Measurements from ENCODE around the gene UBC. TPM values are rescaled to one million over a fixed set of nuclear protein-coding genes. Genes with fewer than 3 reads are reported as not detected.

The UBC gene
- total RNA-seq, result 1,000 to 10,000 TPM; 1,187 to 1,359 TPM
- long read RNA-seq, transcript UBC-205 (1 exons, 3,745 nt), result minor isoform, 496 of 1,466 reads
- long read RNA-seq, transcript UBC-201 (2 exons, 2,688 nt), result major isoform, 945 of 1,466 reads
- long read RNA-seq, partial matches to known transcripts, result 3 of 1,466 reads
- long read RNA-seq, other reads (novel, unspliced or antisense), result 20 of 1,466 reads

- intact Hi-C loops (cut with DNase I, micrococcal nuclease), result no loop called here
- ATAC-seq (peak; percentile 38), DNase-seq (peak; percentile 90 to 94)
Observed at GRCh38 chr12:124914392-124915238, at the start of gene UBC. UBC (minus strand) TSS chr12:124914650; CDS start chr12:124913771, 879 bp downstream.

- ATAC-seq (no peak), DNase-seq (no peak)
- intact Hi-C loops (cut with DNase I, micrococcal nuclease), result no loop called here
Observed at GRCh38 chr12:124963211-124963610, 48.8 kb upstream of the UBC start.

GRCh38 chr12:124961055-124961454 is 46.6 kb upstream of the UBC start:
- no peak for ATAC-seq
- DNase-seq, result no peak
- intact Hi-C loops (cut with DNase I, micrococcal nuclease), result no loop called here

- DNase-seq (no peak), ATAC-seq (no peak)
- intact Hi-C loops (cut with DNase I, micrococcal nuclease), result no loop called here
Observed at GRCh38 chr12:124956571-124956970, 42.1 kb upstream of the UBC start.

- ATAC-seq (no peak), DNase-seq (no peak)
- intact Hi-C loops (cut with DNase I, micrococcal nuclease), result no loop called here
Observed at GRCh38 chr12:124954771-124955170, 40.3 kb upstream of the UBC start.

- intact Hi-C loops (cut with DNase I, micrococcal nuclease), result no loop called here
- ATAC-seq (no peak), DNase-seq (no peak)
Observed at GRCh38 chr12:124953689-124954405, 39.4 kb upstream of the UBC start.

GRCh38 chr12:124952801-124953200 is 38.4 kb upstream of the UBC start:
- DNase-seq (no peak), ATAC-seq (no peak)
- intact Hi-C loops (cut with DNase I, micrococcal nuclease), result no loop called here

GRCh38 chr12:124952295-124952694 is 37.8 kb upstream of the UBC start:
- no peak for ATAC-seq
- no peak for DNase-seq
- intact Hi-C loops (cut with DNase I, micrococcal nuclease), result no loop called here

GRCh38 chr12:124949779-124950728 is 35.6 kb upstream of the UBC start:
- intact Hi-C loops (cut with DNase I, micrococcal nuclease), result no loop called here
- ATAC-seq, result no peak
- no peak for DNase-seq

GRCh38 chr12:124949066-124949465 is 34.6 kb upstream of the UBC start:
- no peak for DNase-seq
- intact Hi-C loops (cut with DNase I, micrococcal nuclease), result no loop called here

GRCh38 chr12:124947561-124948398 is 33.3 kb upstream of the UBC start:
- intact Hi-C loops (cut with DNase I, micrococcal nuclease), result no loop called here
- no peak for ATAC-seq
- no peak for DNase-seq

More at GRCh38 chr12:124949066-124949465, 34.6 kb upstream of the UBC start:
- ATAC-seq, result no peak

- DNase-seq (no peak), ATAC-seq (no peak)
- intact Hi-C loops (cut with DNase I, micrococcal nuclease), result no loop called here
Observed at GRCh38 chr12:124947013-124947412, 32.6 kb upstream of the UBC start.

GRCh38 chr12:124946447-124946793 is 32.0 kb upstream of the UBC start:
- no peak for DNase-seq
- intact Hi-C loops (cut with DNase I, micrococcal nuclease), result no loop called here
- no peak for ATAC-seq

GRCh38 chr12:124941170-124941527 is 26.7 kb upstream of the UBC start:
- intact Hi-C loops (cut with DNase I, micrococcal nuclease), result no loop called here

GRCh38 chr12:124940393-124941169 is 26.1 kb upstream of the UBC start:
- intact Hi-C loops (cut with DNase I, micrococcal nuclease), result no loop called here
- DNase-seq, result peak; percentile 91 to 95
- ATAC-seq, result peak; percentile 81

More at GRCh38 chr12:124941170-124941527, 26.7 kb upstream of the UBC start:
- no peak for DNase-seq
- no peak for ATAC-seq

- intact Hi-C loops (cut with DNase I, micrococcal nuclease), result no loop called here
- DNase-seq (no peak), ATAC-seq (peak; percentile 29)
Observed at GRCh38 chr12:124940143-124940392, 25.6 kb upstream of the UBC start.

- peak; percentile 76 to 86 for DNase-seq
- peak; percentile 64 for ATAC-seq
- intact Hi-C loops (cut with DNase I, micrococcal nuclease), result no loop called here
Observed at GRCh38 chr12:124939421-124940142, 25.1 kb upstream of the UBC start.
